Transverse colon (tissue), 4 donors: ENCODE data around the gene CYB5D1.

ENCODE experiments used
- CTCF ChIP-seq, 5 experiments: fragments of 200-600 bp in 3 of 5; fragments of 450-650 bp in 2 of 5; sonication (generic) in 3 of 5; IDR thresholded peaks; 1 replicate in 2 of 5; 2 replicates in 3 of 5; pipeline ENCODE4 v1.5.1; 2016 to 2017; ENCODE audit warnings: antibody characterized with exemption in 5 of 5, inconsistent platforms in 3 of 5, mild to moderate bottlenecking in 2 of 5, moderate library complexity in 1 of 5
- POLR2AphosphoS5 ChIP-seq, 3 donors: sonication (generic); formaldehyde crosslinking; IDR thresholded peaks; one replicate each; pipeline ENCODE4 v1.6.1; 2016; ENCODE audit warnings: antibody characterized with exemption in 3 of 3

- TF ChIP-seq CTCF (IDR thresholded peaks at IDR 0.05) (peak; percentile 98 to 100 (median 98)), POLR2AphosphoS5 (IDR thresholded peaks at IDR 0.05) (peak; percentile 57 to 77 (median 71))
Measured at GRCh38 chr17:7851438-7852261, 6.2 kb upstream of the CYB5D1 start.
